Activated CD8-positive, alpha-beta T cell treated with anti-CD3 and anti-CD28 coated beads for 36 hours (primary cell): Measurements from ENCODE around the gene SLC6A11. TPM values are rescaled to one million over a fixed set of nuclear protein-coding genes. Genes with fewer than 3 reads are reported as not detected.

Source experiments
- ATAC-seq: fragments of 200-7000 bp; cut with Tn5 transposase; one replicate; pipeline ENCODE4 v1.10.0; 2021; ENCODE audit warnings: mild to moderate bottlenecking, moderate library complexity
- CTCF ChIA-PET: fragments of 350-600 bp; sonication (Branson Sonifier 250); formaldehyde crosslinking; loops from one replicate; lab custom pipeline; 2021; ENCODE audit warnings: antibody characterized with exemption; lab: Charles Lee
- POLR2A ChIA-PET: fragments of 350-600 bp; sonication (Branson Sonifier 250); formaldehyde crosslinking; loops from one replicate; lab custom pipeline; 2021; ENCODE audit warnings: antibody characterized with exemption; lab: Charles Lee
- DNase-seq: peaks from one replicate; pipeline ENCODE4 v3.0.0-alpha.2; 2020
- H3K27ac Mint-ChIP-seq: one replicate; pipeline ENCODE4 v1.8.0; 2021; ENCODE audit warnings: mild to moderate bottlenecking, mixed read lengths
- H3K27me3 Mint-ChIP-seq: one replicate; pipeline ENCODE4 v1.8.0; 2021; ENCODE audit warnings: mixed read lengths
- H3K36me3 Mint-ChIP-seq: one replicate; pipeline ENCODE4 v1.8.0; 2021; ENCODE audit warnings: low read depth, mixed read lengths
- H3K4me1 Mint-ChIP-seq: one replicate; pipeline ENCODE4 v1.8.0; 2021; ENCODE audit warnings: low read depth, mixed read lengths
- H3K4me3 Mint-ChIP-seq: one replicate; pipeline ENCODE4 v1.8.0; 2021; ENCODE audit warnings: mild to moderate bottlenecking, moderate library complexity, mixed read lengths
- H3K9me3 Mint-ChIP-seq: one replicate; pipeline ENCODE4 v1.8.0; 2021; ENCODE audit warnings: mixed read lengths
- intact Hi-C: fragments of 100-400 bp; cut with micrococcal nuclease; formaldehyde crosslinking; loops from one replicate; pipeline ENCODE4 v1.10.0; 2022
- total RNA-seq, 2 experiments: library from RNA; stranded (reverse); gene quantifications; one replicate each; pipeline ENCODE4 v1.2.3, GENCODE V29; 2021
- TF ChIP-seq, protein P1 (sequence below): fragments of 200-600 bp; IDR thresholded peaks from one replicate; pipeline ENCODE4 v1.8.0; 2022; ENCODE audit warnings: antibody characterized with exemption, mild to moderate bottlenecking

Gene SLC6A11
- total RNA-seq, 2 experiments from 2014 or later, result not detected

GRCh38 chr3:10935846-10936631 is 120.0 kb downstream of the SLC6A11 start:
- DNase-seq (no peak), ATAC-seq (no peak)
- Mint-ChIP-seq H3K36me3 (no peaks in the 10 kb centered on the region), H3K27ac (no peak overlapping the region), H3K4me3 (no peak overlapping the region), H3K4me1 (no peaks in the 10 kb centered on the region), H3K27me3 (no peaks in the 10 kb centered on the region), H3K9me3 (no peaks in the 10 kb centered on the region)
- POLR2A ChIA-PET, result interaction anchor here (0.6 kb wide), 1 partner anchor 65 kb away, joined by 3 read pairs; no protein-coding TSS in a partner anchor
- CTCF ChIA-PET, result no interaction called here
- intact Hi-C loops, result no loop called here
- TF ChIP-seq, protein P1, sequence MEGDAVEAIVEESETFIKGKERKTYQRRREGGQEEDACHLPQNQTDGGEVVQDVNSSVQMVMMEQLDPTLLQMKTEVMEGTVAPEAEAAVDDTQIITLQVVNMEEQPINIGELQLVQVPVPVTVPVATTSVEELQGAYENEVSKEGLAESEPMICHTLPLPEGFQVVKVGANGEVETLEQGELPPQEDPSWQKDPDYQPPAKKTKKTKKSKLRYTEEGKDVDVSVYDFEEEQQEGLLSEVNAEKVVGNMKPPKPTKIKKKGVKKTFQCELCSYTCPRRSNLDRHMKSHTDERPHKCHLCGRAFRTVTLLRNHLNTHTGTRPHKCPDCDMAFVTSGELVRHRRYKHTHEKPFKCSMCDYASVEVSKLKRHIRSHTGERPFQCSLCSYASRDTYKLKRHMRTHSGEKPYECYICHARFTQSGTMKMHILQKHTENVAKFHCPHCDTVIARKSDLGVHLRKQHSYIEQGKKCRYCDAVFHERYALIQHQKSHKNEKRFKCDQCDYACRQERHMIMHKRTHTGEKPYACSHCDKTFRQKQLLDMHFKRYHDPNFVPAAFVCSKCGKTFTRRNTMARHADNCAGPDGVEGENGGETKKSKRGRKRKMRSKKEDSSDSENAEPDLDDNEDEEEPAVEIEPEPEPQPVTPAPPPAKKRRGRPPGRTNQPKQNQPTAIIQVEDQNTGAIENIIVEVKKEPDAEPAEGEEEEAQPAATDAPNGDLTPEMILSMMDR, result no peak

DNA sequence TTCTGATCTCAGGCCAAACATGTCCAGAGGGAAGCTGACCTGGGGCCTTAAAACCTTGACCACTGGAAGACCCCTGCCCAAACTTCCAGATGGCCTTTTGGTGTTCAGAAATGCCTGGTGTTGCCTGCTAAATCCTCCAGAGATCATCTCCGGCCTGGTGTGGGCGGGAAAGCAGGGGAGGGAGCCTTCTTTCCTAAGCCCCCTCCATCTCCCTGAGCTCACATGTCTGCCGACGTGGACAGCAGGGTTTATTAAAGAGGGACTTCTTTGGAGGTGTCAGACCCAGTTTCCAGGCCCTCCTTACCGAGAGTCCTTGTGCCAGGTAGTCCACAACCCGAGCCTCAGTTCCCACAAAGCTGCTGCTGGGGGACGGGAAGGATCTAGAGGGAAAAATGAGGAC is 120.7 kb downstream of the SLC6A11 start:
- DNase-seq (no peak), ATAC-seq (no peak)
- ChIA-PET POLR2A (interaction anchor here (0.6 kb wide), 1 partner anchor 64 kb away, joined by 3 read pairs; no protein-coding TSS in a partner anchor), CTCF (interaction anchor here (0.8 kb wide), 1 partner anchor 602 kb away, joined by 3 read pairs; no protein-coding TSS in a partner anchor)
- intact Hi-C loops, result no loop called here
- H3K4me1 Mint-ChIP-seq, result no peaks in the 10 kb centered on the region
- no peak overlapping the region for H3K4me3 Mint-ChIP-seq
- H3K9me3 Mint-ChIP-seq, result no peaks in the 10 kb centered on the region
- no peaks in the 10 kb centered on the region for H3K36me3 Mint-ChIP-seq
- TF ChIP-seq, protein P1, result no peak
- no peak overlapping the region for H3K27ac Mint-ChIP-seq
- H3K27me3 Mint-ChIP-seq, result no peaks in the 10 kb centered on the region

- H3K27me3 Mint-ChIP-seq, result no peaks in the 10 kb centered on the region
- ATAC-seq (no peak), DNase-seq (no peak)
- CTCF ChIA-PET, result interaction anchor here (0.8 kb wide), 1 partner anchor 602 kb away, joined by 3 read pairs; no protein-coding TSS in a partner anchor
- no peaks in the 10 kb centered on the region for H3K36me3 Mint-ChIP-seq
- POLR2A ChIA-PET, result no interaction called here
- no peaks in the 10 kb centered on the region for H3K4me1 Mint-ChIP-seq
- no peak overlapping the region for H3K27ac Mint-ChIP-seq
- TF ChIP-seq, protein P1, result no peak
- no peak overlapping the region for H3K4me3 Mint-ChIP-seq
- intact Hi-C loops, result no loop called here
- H3K9me3 Mint-ChIP-seq, result peaks cover under 1% of the 10 kb centered on the region
Measured at GRCh38 chr3:10937141-10937825, 121.3 kb downstream of the SLC6A11 start.

- Mint-ChIP-seq H3K4me1 (no peaks in the 10 kb centered on the region), H3K27me3 (peaks cover 4% of the 10 kb centered on the region), H3K9me3 (peaks cover 2% of the 10 kb centered on the region), H3K27ac (no peak overlapping the region), H3K36me3 (no peaks in the 10 kb centered on the region), H3K4me3 (no peak overlapping the region)
- TF ChIP-seq, protein P1, result no peak
- ATAC-seq (no peak), DNase-seq (no peak)
- intact Hi-C loops, result no loop called here
- CTCF ChIA-PET, result no interaction called here
- POLR2A ChIA-PET, result no interaction called here
Measured at GRCh38 chr3:10939556-10939955, 123.5 kb downstream of the SLC6A11 start.

DNA sequence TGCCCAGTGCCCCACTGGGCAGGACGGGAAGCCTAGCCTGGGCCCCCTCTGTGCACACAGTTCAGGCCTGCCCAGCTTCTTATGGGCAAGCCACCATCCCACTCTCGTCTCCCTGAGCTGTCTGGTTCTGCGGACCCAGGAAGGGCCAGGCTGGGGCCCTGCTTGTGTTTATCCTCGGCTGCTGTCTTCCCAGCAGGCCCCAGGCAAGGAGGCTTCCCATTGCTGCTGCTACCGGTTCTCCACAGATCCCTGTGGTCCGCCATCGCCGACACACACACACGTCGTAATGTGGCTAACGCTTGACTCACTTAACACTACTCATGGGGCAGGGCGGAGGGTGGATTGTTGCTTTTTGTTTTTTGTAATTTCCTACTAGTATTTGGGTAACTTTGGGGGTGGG is 124.1 kb downstream of the SLC6A11 start:
- DNase-seq (no peak), ATAC-seq (no peak)
- TF ChIP-seq, protein P1, result no peak
- CTCF ChIA-PET, result no interaction called here
- Mint-ChIP-seq H3K9me3 (peaks cover 2% of the 10 kb centered on the region), H3K36me3 (no peaks in the 10 kb centered on the region), H3K4me1 (no peaks in the 10 kb centered on the region), H3K4me3 (no peak overlapping the region), H3K27me3 (peaks cover 6% of the 10 kb centered on the region), H3K27ac (no peak overlapping the region)
- POLR2A ChIA-PET, result no interaction called here
- intact Hi-C loops, result no loop called here
